Measurements from ENCODE around the gene NIPAL4.

GRCh38 chr5:157431544-157432200 lies 28.3 kb upstream of the NIPAL4 start:
- TF ChIP-seq CTCF (IDR thresholded peaks at IDR 0.05) (peak in 5 of 6 experiments; percentile 27 to 63 (median 60)), POLR2A (IDR thresholded peaks at IDR 0.05) (no peak), POLR2AphosphoS5 (IDR thresholded peaks at IDR 0.05) (no peak)
